BLaER1 (cell line): ENCODE results near the gene XPO5.

Source experiments
- H3K27ac ChIP-seq: shearing (Covaris generic); formaldehyde crosslinking; 2 replicates; pipeline ENCODE4 v1.8.1; 2022
- H3K27me3 ChIP-seq: shearing (Covaris generic); formaldehyde crosslinking; 2 replicates; pipeline ENCODE4 v1.8.1; 2022
- H3K36me3 ChIP-seq: shearing (Covaris generic); formaldehyde crosslinking; 2 replicates; pipeline ENCODE4 v1.8.1; 2022
- H3K4me1 ChIP-seq: shearing (Covaris generic); formaldehyde crosslinking; 2 replicates; pipeline ENCODE4 v1.8.1; 2022
- H3K4me2 ChIP-seq: shearing (Covaris generic); formaldehyde crosslinking; 2 replicates; pipeline ENCODE4 v1.8.1; 2022
- H3K4me3 ChIP-seq: shearing (Covaris generic); formaldehyde crosslinking; 2 replicates; pipeline ENCODE4 v1.8.1; 2022
- H3K9ac ChIP-seq: shearing (Covaris generic); formaldehyde crosslinking; 2 replicates; pipeline ENCODE4 v1.8.1; 2022
- H3K9me3 ChIP-seq: shearing (Covaris generic); formaldehyde crosslinking; 2 replicates; pipeline ENCODE4 v1.8.1; 2022
- H4K20me1 ChIP-seq: shearing (Covaris generic); formaldehyde crosslinking; 2 replicates; pipeline ENCODE4 v1.8.1; 2022
- Cebpa-rat ChIP-seq: shearing (Covaris generic); IDR thresholded peaks from 2 replicates; pipeline ENCODE4 v1.8.1; 2022

The XPO5 gene

DNA sequence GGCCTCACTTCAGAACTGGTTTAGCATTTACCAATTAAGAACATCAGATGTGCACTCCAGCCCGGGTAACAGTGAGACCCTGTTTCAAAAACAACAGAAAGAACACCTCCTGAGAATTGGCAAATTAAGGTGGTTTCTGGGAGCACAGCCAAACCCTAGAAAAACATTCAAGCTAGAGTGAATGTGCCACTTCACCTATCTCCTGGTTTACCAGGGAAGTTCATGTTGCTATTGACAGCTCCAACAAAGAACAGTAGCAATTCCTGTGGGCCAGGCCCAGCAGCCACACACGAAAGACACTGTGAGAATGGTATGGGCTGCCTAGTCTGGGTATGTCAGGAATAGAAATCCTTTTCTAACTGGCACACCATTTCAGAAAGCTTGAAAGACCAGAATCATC lies 54.0 kb downstream of the XPO5 start:
- no peak for TF ChIP-seq Cebpa-rat
- Histone ChIP-seq H3K4me1 (peaks cover 15% of the 10 kb centered on the region), H3K27ac (no peak overlapping the region), H3K4me2 (no peak overlapping the region), H3K27me3 (no peaks in the 10 kb centered on the region), H3K9me3 (no peaks in the 10 kb centered on the region), H3K36me3 (peaks cover 82% of the 10 kb centered on the region), H3K9ac (no peak overlapping the region), H4K20me1 (peaks cover 30% of the 10 kb centered on the region), H3K4me3 (no peak overlapping the region)

DNA sequence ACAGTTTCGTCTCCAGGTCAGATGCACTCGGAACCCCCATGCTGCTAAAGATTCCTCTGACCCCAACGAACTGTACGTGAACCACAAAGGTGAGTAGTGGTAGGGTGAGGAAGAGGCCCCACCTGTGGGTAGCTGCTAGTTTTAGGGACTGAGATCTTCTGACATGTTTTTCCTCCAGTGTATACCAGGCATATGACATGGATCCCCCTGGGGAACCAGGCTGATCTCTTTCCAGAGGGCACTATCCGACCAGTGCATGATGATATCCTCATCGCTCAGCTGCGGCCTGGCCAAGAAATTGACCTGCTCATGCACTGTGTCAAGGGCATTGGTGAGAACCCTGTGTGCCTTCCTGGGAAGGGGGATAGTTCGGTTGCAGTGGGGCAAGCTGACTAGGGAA lies 55.7 kb downstream of the XPO5 start:
- H3K36me3 ChIP-seq: peaks cover 72% of the 10 kb centered on the region
- peaks cover 32% of the 10 kb centered on the region for H4K20me1 ChIP-seq
- H3K4me3 ChIP-seq: no peak overlapping the region
- no peak overlapping the region for H3K9ac ChIP-seq
- TF ChIP-seq Cebpa-rat: no peak
- H3K27ac ChIP-seq: no peak overlapping the region
- H3K4me1 ChIP-seq: peaks cover 26% of the 10 kb centered on the region
- no peaks in the 10 kb centered on the region for H3K9me3 ChIP-seq
- H3K4me2 ChIP-seq: no peak overlapping the region
- H3K27me3 ChIP-seq: no peaks in the 10 kb centered on the region

DNA sequence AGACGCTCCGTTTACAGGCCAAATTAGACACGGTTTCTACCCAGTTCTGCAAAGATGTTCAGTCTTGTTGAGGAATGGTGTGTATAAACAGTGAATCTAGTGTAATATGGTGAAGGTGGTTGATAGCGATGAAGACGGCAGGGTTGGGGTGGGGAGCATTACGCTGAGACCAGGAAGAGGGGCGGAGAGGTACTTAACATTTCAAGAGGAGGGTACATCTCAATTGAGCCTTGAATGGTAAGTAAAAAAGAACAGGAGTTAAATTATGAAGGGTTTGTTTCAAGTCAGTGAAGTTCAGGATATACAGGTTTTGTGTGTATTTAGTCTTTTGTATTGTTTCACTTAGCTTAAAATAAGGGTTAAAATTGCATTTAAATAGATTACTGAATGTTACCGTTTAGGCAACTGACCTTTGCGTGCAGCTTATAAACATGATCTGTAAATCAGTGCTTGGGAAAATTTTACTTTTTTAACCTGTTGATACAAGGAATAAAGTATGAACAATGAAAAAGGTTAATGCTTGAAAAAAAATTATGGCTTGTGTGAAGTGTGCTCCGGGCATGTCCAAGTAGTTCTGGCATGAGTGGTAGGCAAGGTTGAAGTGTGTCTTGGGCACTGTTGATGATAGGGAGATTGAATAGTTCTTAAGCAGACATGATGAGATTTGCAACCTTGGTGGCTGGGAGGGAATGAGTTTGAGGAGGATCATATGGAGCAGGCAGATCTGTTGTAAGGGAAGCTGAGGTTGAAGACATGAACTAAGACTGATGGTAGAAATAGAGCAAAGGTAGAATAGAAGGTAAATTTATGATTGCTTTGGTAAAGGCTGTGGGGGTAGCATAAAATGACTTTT lies 58.1 kb downstream of the XPO5 start:
- peak overlapping the region; percentile 78 for H3K4me2 ChIP-seq
- peak overlapping the region; percentile 92 for H3K27ac ChIP-seq
- peaks cover 46% of the 10 kb centered on the region for H4K20me1 ChIP-seq
- H3K9me3 ChIP-seq: no peaks in the 10 kb centered on the region
- TF ChIP-seq Cebpa-rat: no peak
- peak overlapping the region; percentile 93 for H3K4me3 ChIP-seq
- H3K27me3 ChIP-seq: no peaks in the 10 kb centered on the region
- peak overlapping the region; percentile 96 for H3K9ac ChIP-seq
- H3K36me3 ChIP-seq: peaks cover 72% of the 10 kb centered on the region
- H3K4me1 ChIP-seq: peaks cover 49% of the 10 kb centered on the region

DNA sequence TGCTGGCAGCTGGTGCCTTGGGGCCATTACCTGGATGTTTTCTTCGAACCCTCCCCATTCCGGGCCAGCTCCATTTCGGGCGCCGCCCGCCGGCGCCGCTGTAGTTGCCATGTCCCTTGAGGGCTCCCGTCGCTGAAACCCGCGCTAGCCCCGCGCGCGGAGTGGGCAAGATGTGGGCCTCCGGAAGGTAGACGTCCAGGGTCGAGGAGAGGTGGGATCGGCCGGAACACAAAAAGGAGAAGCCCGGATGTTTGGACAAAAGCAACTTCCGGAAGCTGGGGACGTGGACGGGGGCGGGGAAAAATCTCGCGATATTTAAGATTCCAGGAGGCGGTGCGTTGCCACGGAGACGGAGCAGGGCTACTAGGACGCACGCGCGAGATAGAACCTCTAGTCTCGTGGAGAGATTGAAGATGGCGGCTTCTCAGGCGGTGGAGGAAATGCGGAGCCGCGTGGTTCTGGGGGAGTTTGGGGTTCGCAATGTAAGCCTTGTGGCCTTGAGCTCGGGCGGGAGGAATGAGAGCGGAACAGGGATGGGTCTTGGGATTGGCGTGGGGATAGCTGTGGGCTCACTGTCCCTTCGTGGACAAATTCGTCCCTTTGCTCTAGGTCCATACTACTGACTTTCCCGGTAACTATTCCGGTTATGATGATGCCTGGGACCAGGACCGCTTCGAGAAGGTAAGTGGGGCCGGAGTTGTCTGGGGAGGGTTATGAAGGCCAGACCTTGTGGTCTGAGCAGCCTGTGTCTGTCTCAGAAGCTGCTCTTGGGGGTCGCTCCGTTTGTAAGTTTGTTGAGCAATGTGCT lies 58.9 kb downstream of the XPO5 start, which contains the start of the genes POLR1C and YIPF3:
TSS of gene POLR1C (plus strand) at position 393 of the 808 bp plus-strand sequence. CDS start at position 414, 21 bp downstream.
TSS of gene YIPF3 (minus strand) at position 230 of the 808 bp plus-strand sequence. CDS start at position 111, 119 bp downstream.
- Histone ChIP-seq H3K36me3 (peaks cover 72% of the 10 kb centered on the region), H3K9me3 (no peaks in the 10 kb centered on the region), H3K4me3 (peak within 1 kb of the TSS; percentile 93), H3K27ac (peak within 1 kb of the TSS; percentile 92), H3K4me2 (peak within 1 kb of the TSS; percentile 95), H4K20me1 (peaks cover 46% of the 10 kb centered on the region), H3K4me1 (peaks cover 58% of the 10 kb centered on the region), H3K27me3 (no peaks in the 10 kb centered on the region), H3K9ac (peak within 1 kb of the TSS; percentile 96)
- TF ChIP-seq Cebpa-rat: no peak

DNA sequence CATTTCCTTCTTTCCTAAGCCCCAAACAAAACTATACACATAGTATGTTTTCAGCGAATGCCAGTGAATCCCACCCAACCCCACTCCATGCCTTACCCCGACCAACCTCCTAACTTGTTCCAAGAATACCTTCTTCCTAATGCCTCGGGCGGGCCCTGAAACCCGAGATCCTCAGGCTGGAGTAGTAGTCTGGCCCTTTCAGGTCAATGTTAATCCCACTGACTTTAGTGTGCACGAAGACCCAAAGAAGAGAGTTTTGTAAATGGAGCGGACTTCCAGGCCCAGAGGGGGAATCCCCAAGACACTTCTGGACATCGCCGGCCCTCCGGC lies 59.5 kb downstream of the XPO5 start:
- H3K9ac ChIP-seq: peak overlapping the region; percentile 96
- TF ChIP-seq Cebpa-rat: no peak
- H3K27ac ChIP-seq: peak overlapping the region; percentile 92
- peak overlapping the region; percentile 95 for H3K4me2 ChIP-seq
- H4K20me1 ChIP-seq: peaks cover 49% of the 10 kb centered on the region
- H3K4me1 ChIP-seq: peaks cover 63% of the 10 kb centered on the region
- peaks cover 72% of the 10 kb centered on the region for H3K36me3 ChIP-seq
- no peaks in the 10 kb centered on the region for H3K9me3 ChIP-seq
- peak overlapping the region; percentile 93 for H3K4me3 ChIP-seq
- H3K27me3 ChIP-seq: no peaks in the 10 kb centered on the region

DNA sequence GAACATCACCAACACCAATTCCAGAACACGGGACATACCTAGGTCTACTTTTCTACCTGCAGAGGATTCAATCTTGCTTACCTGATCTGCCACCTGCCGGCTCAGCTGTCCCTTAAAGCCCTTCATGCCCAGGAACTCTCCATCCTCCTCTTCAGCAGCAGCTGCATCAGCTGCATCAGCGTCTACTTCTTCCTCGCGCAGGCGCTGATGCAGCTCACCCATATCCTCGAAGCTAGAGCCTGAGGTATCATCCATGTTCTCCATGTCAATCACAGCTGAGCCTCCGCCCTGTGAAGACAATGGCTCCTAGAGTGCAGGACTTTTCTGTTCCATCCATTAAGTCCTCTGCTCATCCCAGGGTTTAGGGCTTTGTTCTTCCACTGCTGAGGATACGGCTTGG lies 60.0 kb downstream of the XPO5 start:
- Histone ChIP-seq H3K4me2 (peak overlapping the region; percentile 95), H3K4me1 (peaks cover 68% of the 10 kb centered on the region), H3K27me3 (no peaks in the 10 kb centered on the region), H3K4me3 (peak overlapping the region; percentile 93), H3K9me3 (no peaks in the 10 kb centered on the region), H3K27ac (peak overlapping the region; percentile 92), H4K20me1 (peaks cover 54% of the 10 kb centered on the region), H3K9ac (peak overlapping the region; percentile 96), H3K36me3 (peaks cover 72% of the 10 kb centered on the region)
- TF ChIP-seq Cebpa-rat: no peak

DNA sequence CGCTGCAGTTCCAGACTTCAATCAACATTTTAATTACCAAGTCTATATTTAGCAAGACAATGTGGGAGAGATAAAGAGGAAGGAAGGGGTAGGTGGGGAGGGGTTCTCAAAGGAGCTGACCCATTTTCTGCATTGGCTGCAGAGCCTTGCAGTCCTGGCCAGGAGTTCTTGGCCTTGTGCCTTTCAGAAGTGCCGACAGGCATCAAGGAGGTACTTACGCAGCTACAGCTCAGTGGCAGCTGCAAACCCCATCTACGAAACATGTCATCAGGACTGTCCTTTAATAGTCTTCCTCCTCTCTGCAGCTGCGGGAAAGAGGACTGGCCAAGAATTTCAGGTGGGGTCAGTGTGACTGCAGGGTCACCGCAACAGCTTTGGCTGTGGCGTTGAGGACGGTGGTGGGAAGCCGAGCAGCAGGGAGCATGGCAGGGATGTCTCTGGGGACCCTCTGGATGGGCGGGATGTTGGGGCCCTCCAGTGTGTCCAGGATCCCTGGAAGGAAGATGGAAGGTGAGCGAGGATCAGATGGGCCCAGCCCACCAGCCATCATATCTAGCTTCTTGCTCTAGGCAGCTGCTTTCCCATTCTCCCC lies 63.9 kb downstream of the XPO5 start:
- Histone ChIP-seq H4K20me1 (peaks cover 93% of the 10 kb centered on the region), H3K9me3 (no peaks in the 10 kb centered on the region), H3K4me1 (peaks cover 77% of the 10 kb centered on the region), H3K27ac (no peak overlapping the region), H3K4me2 (peak overlapping the region; percentile 77), H3K36me3 (peaks cover 54% of the 10 kb centered on the region), H3K9ac (peak overlapping the region; percentile 45), H3K27me3 (peaks cover 37% of the 10 kb centered on the region), H3K4me3 (no peak overlapping the region)
- no peak for TF ChIP-seq Cebpa-rat

DNA sequence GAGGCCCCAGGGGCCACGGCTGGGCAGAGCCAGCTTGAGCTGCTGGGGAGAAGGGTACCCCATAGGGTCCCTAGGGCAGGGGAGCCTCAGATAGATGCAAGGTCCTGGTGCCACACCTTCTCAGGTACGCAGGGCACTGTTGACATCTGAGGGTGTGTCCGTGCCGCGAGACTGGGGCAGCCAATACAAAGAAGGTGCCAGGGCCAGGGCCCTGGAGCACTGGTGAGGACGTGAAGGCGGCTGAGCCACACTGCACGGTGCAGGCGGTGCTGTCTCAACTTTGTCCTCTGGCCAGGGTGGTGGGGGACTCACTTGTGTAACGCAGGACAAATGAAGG lies 65.0 kb downstream of the XPO5 start:
- no peak overlapping the region for H3K9ac ChIP-seq

DNA sequence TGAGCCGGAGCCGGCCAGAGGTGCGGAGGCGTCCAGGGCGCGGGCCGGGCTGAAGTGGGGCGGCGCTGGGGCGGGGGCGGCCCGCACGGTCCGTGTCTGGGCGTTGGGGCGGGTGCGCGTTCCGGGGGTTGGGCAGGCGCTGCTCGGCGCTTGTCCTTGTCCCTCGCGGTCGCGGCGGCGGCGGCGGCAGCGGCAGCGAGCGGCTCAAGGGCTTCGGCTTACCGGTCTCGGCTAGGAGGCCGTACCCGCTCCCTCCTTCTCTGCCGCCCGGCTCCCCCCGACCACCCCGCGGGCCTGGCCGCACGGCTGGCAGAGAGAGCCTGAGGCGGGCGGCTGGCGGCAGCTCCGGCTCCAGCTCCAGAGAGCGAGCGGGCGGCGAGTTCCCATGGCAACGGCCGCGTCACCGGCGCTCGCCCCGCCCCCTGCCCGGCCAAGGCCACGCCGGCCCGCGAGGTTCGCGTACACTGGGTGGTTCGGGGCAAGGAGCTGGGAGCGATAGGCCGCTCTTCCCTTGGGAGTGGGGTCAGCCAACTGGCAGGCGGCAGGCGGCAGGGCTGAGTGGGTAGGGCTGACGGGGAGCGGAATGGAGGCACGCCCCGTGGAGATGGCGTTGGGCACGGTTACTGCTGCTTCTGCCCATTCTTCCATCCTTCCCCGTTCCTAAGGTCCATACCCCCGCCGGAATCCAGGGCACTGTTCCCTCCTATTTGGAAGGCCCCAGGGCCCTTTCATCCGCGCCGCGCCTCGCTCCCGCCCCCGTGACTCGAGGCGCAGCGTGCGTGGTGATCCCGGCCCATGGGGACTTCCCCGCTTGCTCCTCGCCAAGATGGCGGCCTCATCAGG lies 65.6 kb downstream of the XPO5 start, which contains the start of gene LRRC73:
TSS of gene LRRC73 (minus strand) at position 363 of the 843 bp plus-strand sequence. CDS start 561 bp downstream, outside the sequence.
- TF ChIP-seq Cebpa-rat: no peak
- peaks cover 59% of the 10 kb centered on the region for H3K36me3 ChIP-seq
- peaks cover 96% of the 10 kb centered on the region for H4K20me1 ChIP-seq
- peaks cover 38% of the 10 kb centered on the region for H3K27me3 ChIP-seq
- H3K4me1 ChIP-seq: peaks cover 78% of the 10 kb centered on the region
- peak within 1 kb of the TSS; percentile 69 for H3K9ac ChIP-seq
- peak within 1 kb of the TSS; percentile 72 for H3K4me3 ChIP-seq
- H3K27ac ChIP-seq: no peak within 1 kb of the TSS
- H3K4me2 ChIP-seq: peak within 1 kb of the TSS; percentile 93
- H3K9me3 ChIP-seq: no peaks in the 10 kb centered on the region

More for the DNA sequence above, 65.0 kb downstream of the XPO5 start:
- H4K20me1 ChIP-seq: peaks cover 96% of the 10 kb centered on the region
- H3K4me1 ChIP-seq: peaks cover 83% of the 10 kb centered on the region
- TF ChIP-seq Cebpa-rat: no peak
- no peaks in the 10 kb centered on the region for H3K9me3 ChIP-seq
- H3K4me3 ChIP-seq: peak overlapping the region; percentile 72
- H3K36me3 ChIP-seq: peaks cover 59% of the 10 kb centered on the region
- peak overlapping the region; percentile 93 for H3K4me2 ChIP-seq
- peaks cover 38% of the 10 kb centered on the region for H3K27me3 ChIP-seq
- no peak overlapping the region for H3K27ac ChIP-seq
